Ascending aorta (tissue), 2 donors: ENCODE data around the gene TBX3. TPM values are rescaled to one million over a fixed set of nuclear protein-coding genes. Genes with fewer than 3 reads are reported as not detected.

Experiments
- DNase-seq, 2 donors: peaks; one replicate each; pipeline ENCODE4 v3.0.0-alpha.2; 2019; ENCODE audit warnings: low spot score in 2 of 2
- H3K27ac ChIP-seq, 2 donors: fragments of 200-600 bp; sonication (generic); one replicate each; pipeline ENCODE4 v1.5.1; 2016 to 2017; ENCODE audit warnings: mild to moderate bottlenecking in 1 of 2
- H3K27me3 ChIP-seq: fragments of 200-600 bp; sonication (generic); one replicate; pipeline ENCODE4 v1.5.1; 2017
- H3K36me3 ChIP-seq, 2 donors: fragments of 200-600 bp; sonication (generic); one replicate each; pipeline ENCODE4 v1.5.1; 2016
- H3K4me1 ChIP-seq, 2 donors: fragments of 200-600 bp; sonication (generic); one replicate each; pipeline ENCODE4 v1.5.1; 2016 to 2017; ENCODE audit warnings: mild to moderate bottlenecking in 1 of 2
- H3K4me3 ChIP-seq, 2 donors: fragments of 200-600 bp; sonication (generic); one replicate each; pipeline ENCODE4 v1.5.1; 2016 to 2017; ENCODE audit warnings: mild to moderate bottlenecking in 1 of 2
- H3K9me3 ChIP-seq, 2 donors: fragments of 200-600 bp; sonication (generic); one replicate each; pipeline ENCODE4 v1.5.1; 2016
- intact Hi-C: fragments of 100-400 bp; cut with DNase I; formaldehyde crosslinking; loops from one replicate; pipeline ENCODE4 v1.15.1; 2023
- total RNA-seq: library from RNA; depleted of rRNA; stranded (reverse); fragments of >200 nt; gene quantifications from one replicate; pipeline ENCODE4 v1.1.0, GENCODE V29; 2016
- TF ChIP-seq, protein P1 (sequence below), 3 experiments: fragments of 200-600 bp in 2 of 3; fragments of 450-650 bp in 1 of 3; sonication (generic) in 2 of 3; IDR thresholded peaks; one replicate each; pipeline ENCODE4 v1.5.1; 2016 to 2019; ENCODE audit warnings: antibody characterized with exemption in 3 of 3, mild to moderate bottlenecking in 1 of 3, moderate library complexity in 1 of 3

The TBX3 gene
- total RNA-seq, 1 donor from 2014 or later = 20.0 TPM

GRCh38 chr12:114674251-114675047, 9.5 kb downstream of the TBX3 start:
- H3K4me1 ChIP-seq = no peaks in the 10 kb centered on the region

GRCh38 chr12:114673901-114674250, 10.1 kb downstream of the TBX3 start:
- TF ChIP-seq, protein P1, sequence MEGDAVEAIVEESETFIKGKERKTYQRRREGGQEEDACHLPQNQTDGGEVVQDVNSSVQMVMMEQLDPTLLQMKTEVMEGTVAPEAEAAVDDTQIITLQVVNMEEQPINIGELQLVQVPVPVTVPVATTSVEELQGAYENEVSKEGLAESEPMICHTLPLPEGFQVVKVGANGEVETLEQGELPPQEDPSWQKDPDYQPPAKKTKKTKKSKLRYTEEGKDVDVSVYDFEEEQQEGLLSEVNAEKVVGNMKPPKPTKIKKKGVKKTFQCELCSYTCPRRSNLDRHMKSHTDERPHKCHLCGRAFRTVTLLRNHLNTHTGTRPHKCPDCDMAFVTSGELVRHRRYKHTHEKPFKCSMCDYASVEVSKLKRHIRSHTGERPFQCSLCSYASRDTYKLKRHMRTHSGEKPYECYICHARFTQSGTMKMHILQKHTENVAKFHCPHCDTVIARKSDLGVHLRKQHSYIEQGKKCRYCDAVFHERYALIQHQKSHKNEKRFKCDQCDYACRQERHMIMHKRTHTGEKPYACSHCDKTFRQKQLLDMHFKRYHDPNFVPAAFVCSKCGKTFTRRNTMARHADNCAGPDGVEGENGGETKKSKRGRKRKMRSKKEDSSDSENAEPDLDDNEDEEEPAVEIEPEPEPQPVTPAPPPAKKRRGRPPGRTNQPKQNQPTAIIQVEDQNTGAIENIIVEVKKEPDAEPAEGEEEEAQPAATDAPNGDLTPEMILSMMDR (IDR thresholded peaks at IDR 0.05) = no peak
- no peak overlapping the region for H3K27ac ChIP-seq
- intact Hi-C loops = no loop called here
- H3K4me1 ChIP-seq = no peaks in the 10 kb centered on the region
- H3K4me3 ChIP-seq = peak overlapping the region in 1 of 2 donors; percentile 30
- no peaks in the 10 kb centered on the region for H3K9me3 ChIP-seq
- H3K36me3 ChIP-seq = peaks cover 0 to 9% of the 10 kb centered on the region in 2 donors
- peaks cover 2% of the 10 kb centered on the region for H3K27me3 ChIP-seq
- DNase-seq = no peak

More at GRCh38 chr12:114674251-114675047, 9.5 kb downstream of the TBX3 start:
- Histone ChIP-seq H3K9me3 (no peaks in the 10 kb centered on the region), H3K27ac (no peak overlapping the region), H3K27me3 (no peaks in the 10 kb centered on the region), H3K36me3 (peaks cover 0 to 9% of the 10 kb centered on the region in 2 donors), H3K4me3 (peak overlapping the region in 1 of 2 donors; percentile 30)
- intact Hi-C loops = no loop called here
- DNase-seq = no peak
- TF ChIP-seq, protein P1 (IDR thresholded peaks at IDR 0.05) = no peak

DNA sequence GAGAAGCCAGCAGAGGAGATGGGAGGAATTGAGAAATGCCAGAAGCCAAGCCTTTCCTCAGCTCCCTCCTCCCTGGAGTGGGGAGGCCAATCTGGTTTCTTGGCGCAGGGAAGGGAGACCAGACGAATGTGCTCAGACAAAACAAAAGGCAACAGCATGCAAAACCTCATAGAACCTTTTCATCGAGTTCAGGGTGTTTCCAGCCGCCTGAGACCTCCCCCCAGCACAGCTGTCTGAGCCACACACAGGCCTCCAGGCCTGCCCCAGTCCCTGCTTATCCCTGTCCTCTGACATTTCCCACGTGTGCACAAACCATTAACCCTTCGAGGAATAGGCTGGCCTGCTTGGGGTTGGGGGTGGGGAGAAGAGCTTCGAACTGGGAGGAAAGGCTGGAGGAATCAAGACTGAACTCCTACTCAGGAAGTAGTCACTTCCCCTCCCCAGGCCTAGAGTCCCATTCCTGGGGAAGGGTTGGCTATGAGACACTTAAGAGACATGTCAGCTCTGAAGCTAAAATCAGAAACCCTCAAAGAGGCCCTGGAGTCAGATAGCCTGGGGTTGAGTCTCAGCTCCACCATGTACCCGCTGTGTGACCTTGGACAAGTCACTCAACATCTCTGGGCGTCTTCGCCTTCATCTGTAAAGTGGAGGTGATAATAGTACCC, 10.7 kb downstream of the TBX3 start:
- TF ChIP-seq, protein P1 (IDR thresholded peaks at IDR 0.05) = no peak
- H3K36me3 ChIP-seq = peaks cover 0 to 9% of the 10 kb centered on the region in 2 donors
- H3K27me3 ChIP-seq = peaks cover 5% of the 10 kb centered on the region
- peak overlapping the region in 1 of 2 donors; percentile 30 for H3K4me3 ChIP-seq
- no peaks in the 10 kb centered on the region for H3K9me3 ChIP-seq
- no peak overlapping the region for H3K27ac ChIP-seq
- DNase-seq = no peak
- no peaks in the 10 kb centered on the region for H3K4me1 ChIP-seq
- intact Hi-C loops = no loop called here

DNA sequence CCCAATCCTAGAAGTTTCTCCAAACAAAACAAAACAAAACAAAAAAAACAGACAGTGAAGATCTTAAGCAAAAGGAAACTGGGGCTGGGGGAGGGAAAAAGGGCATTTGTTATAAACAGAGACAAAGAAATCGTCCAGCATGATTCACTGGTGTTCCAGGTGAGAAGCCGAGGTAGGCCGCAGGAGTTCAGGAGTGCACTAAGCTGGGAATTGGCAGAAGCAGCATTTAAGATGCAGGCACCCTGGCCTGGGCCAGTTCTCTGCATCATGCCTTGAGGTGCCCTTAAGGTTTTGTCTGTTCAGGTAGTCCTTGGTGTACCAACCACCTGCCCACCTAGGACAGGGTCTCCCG, 11.2 kb downstream of the TBX3 start:
- Histone ChIP-seq H3K4me1 (peaks cover 0 to 4% of the 10 kb centered on the region in 2 donors), H3K36me3 (peaks cover 0 to 9% of the 10 kb centered on the region in 2 donors), H3K27ac (no peak overlapping the region), H3K9me3 (no peaks in the 10 kb centered on the region), H3K4me3 (peak overlapping the region in 1 of 2 donors; percentile 9), H3K27me3 (peaks cover 5% of the 10 kb centered on the region)
- TF ChIP-seq, protein P1 (IDR thresholded peaks at IDR 0.05) = no peak
- DNase-seq = no peak
- intact Hi-C loops = no loop called here

DNA sequence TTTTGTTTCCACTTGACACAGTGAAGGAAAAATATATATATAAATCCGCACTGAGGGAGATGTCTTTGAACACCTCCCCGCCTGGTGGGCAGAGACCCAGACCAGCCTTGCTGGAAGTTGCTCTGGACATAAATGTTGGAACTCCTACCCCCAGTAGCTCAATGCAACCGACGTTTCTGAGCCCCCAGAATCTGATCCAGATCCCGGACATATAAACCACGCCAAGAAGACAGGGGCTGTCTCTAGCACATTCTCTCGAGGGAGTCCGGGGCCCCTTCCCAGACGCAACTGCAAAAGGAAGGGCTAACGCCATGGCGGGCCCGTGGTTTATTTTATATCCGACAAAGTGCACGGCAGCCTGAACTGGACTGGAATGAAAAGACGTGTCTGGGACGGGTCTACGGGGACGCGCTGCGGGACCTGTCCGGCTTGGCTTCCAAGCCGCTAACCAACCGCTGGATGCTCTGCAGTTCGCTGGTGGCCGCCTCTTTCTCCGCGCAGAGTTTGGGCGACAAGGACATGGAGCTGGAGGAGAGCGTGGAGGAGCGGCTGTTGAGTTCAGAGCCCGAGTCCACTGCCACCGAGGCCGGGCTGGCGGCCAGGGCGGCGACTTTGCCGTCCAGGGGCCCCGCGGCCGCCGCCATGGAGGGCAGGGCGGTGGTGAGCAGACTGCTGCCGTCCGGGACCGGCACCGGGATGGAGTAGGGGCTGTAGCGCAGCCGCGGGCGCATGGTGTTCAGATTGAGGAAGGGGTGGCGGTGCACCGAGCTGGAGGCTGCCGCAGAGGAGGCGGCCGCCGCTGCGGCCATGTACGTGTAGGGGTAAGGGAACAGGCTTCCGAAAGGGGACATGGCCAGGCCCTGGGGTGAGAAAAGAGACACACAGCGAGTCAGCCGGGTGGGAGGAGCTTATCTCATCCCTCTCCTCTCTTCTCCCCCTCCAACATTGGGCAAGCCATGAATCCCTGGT, 12.2 kb downstream of the TBX3 start:
- intact Hi-C loops = no loop called here
- peaks cover 11% of the 10 kb centered on the region for H3K27me3 ChIP-seq
- H3K4me1 ChIP-seq = peaks cover 0 to 6% of the 10 kb centered on the region in 2 donors
- TF ChIP-seq, protein P1 (IDR thresholded peaks at IDR 0.05) = no peak
- H3K4me3 ChIP-seq = peak overlapping the region in 1 of 2 donors; percentile 39
- H3K9me3 ChIP-seq = no peaks in the 10 kb centered on the region
- no peak overlapping the region for H3K27ac ChIP-seq
- DNase-seq = no peak
- H3K36me3 ChIP-seq = peaks cover 0 to 9% of the 10 kb centered on the region in 2 donors
